H1 (cell line): Measurements from ENCODE around the gene GNB1L.

Experiments used
- BACH1 ChIP-seq: IDR thresholded peaks from 2 replicates; pipeline ENCODE4 v1.6.1; 2012; ENCODE audit warnings: low read length, improper control_type of control experiment
- BRCA1 ChIP-seq: IDR thresholded peaks from 2 replicates; pipeline ENCODE4 v1.6.1; 2012; ENCODE audit warnings: low read depth, low read length, improper control_type of control experiment
- CHD1 ChIP-seq: IDR thresholded peaks from 2 replicates; pipeline ENCODE4 v1.6.1; 2012; ENCODE audit warnings: low read depth, low read length, improper control_type of control experiment
- HDAC2 ChIP-seq, 2 experiments: fragments of 300-600 bp in 1 of 2; sonication (generic) in 1 of 2; IDR thresholded peaks; 2 replicates each; pipeline ENCODE4 v1.6.1; 2011 to 2012; ENCODE audit warnings: low read depth in 2 of 2, low read length in 2 of 2, mild to moderate bottlenecking in 2 of 2, moderate library complexity in 2 of 2, borderline replicate concordance in 1 of 2, inconsistent platforms in 1 of 2
- JUN ChIP-seq: IDR thresholded peaks from 2 replicates; pipeline ENCODE4 v1.6.1; 2011; ENCODE audit warnings: low read depth, mild to moderate bottlenecking, improper control_type of control experiment, low read length
- MAFK ChIP-seq: IDR thresholded peaks from 2 replicates; pipeline ENCODE4 v1.6.1; 2012; ENCODE audit warnings: low read depth, mild to moderate bottlenecking, improper control_type of control experiment, low read length
- POLR2AphosphoS5 ChIP-seq: IDR thresholded peaks from 2 replicates; pipeline ENCODE4 v1.6.1; 2011; ENCODE audit warnings: low read depth, low read length
- SIN3A ChIP-seq, 2 experiments: IDR thresholded peaks in 1 of 2; conservative IDR thresholded peaks in 1 of 2; 2 replicates each; pipeline ENCODE4 v1.6.1; 2011 to 2012; ENCODE audit warnings: low read length in 2 of 2, improper control_type of control experiment in 1 of 2, low read depth in 1 of 2, mild to moderate bottlenecking in 1 of 2
- SRF ChIP-seq: IDR thresholded peaks from 2 replicates; pipeline ENCODE4 v1.6.1; 2011; ENCODE audit warnings: mild to moderate bottlenecking, low read depth, low read length, moderate library complexity
- TF ChIP-seq, protein P1 (sequence below), 3 experiments: IDR thresholded peaks; 1 replicate in 2 of 3; 2 replicates in 1 of 3; pipeline versions ENCODE4 v1.5.1 to v1.6.1; 2011; ENCODE audit warnings: low read length in 3 of 3, mild to moderate bottlenecking in 3 of 3, inconsistent platforms in 2 of 3, low read depth in 1 of 3, moderate library complexity in 1 of 3; ENCODE audit not compliant: insufficient read depth in 1 of 3; ENCODE audit errors: control extremely low read depth in 1 of 3
- TF ChIP-seq, protein P2 (sequence below): IDR thresholded peaks from 2 replicates; pipeline ENCODE4 v1.6.1; 2012; ENCODE audit warnings: inconsistent platforms

DNA sequence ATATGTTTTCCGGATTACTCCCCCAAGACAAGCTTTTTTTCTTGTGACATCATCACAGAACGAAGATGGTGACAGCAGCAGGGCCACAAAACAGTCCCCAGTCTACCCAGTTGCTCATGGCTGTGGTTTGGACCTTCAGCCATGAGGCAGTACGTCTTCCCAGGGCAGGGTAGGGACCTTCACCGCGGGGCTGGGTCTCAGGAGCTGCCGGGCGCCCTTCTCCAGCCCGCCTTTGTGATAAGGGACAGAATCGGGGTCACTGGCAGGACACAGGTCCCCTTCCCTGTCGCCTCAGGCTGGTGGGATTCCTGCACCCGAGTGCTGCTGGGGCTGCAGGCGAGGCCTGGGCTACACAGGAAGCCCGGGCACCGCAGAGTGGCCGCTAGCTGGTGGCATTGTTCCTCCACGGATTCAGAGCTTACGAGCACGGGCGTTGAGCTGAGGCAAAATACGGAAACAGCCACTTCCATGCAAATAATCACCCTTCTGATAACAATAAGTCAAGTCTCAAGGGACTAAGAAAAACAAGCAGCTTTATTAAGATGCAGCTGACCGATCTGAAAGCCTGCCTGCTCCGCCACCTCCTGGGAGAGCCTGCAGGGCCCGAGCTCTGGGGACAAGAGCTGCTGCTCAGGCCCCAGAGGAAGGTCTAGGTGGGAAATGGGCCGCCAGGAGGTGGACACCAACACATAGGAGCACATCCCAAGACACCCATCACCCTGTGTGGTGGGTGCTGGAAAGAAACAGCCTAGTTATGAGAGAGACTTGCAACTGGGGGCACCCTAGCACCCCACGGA is 81.8 kb downstream of the GNB1L start:
- TF ChIP-seq, protein P1, sequence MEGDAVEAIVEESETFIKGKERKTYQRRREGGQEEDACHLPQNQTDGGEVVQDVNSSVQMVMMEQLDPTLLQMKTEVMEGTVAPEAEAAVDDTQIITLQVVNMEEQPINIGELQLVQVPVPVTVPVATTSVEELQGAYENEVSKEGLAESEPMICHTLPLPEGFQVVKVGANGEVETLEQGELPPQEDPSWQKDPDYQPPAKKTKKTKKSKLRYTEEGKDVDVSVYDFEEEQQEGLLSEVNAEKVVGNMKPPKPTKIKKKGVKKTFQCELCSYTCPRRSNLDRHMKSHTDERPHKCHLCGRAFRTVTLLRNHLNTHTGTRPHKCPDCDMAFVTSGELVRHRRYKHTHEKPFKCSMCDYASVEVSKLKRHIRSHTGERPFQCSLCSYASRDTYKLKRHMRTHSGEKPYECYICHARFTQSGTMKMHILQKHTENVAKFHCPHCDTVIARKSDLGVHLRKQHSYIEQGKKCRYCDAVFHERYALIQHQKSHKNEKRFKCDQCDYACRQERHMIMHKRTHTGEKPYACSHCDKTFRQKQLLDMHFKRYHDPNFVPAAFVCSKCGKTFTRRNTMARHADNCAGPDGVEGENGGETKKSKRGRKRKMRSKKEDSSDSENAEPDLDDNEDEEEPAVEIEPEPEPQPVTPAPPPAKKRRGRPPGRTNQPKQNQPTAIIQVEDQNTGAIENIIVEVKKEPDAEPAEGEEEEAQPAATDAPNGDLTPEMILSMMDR (IDR thresholded peaks at IDR 0.05; ENCODE audit: control extremely low read depth in 1 of 3, insufficient read depth in 1 of 3, low read depth in 1 of 3, low read length in 3 of 3), result no peak
- TF ChIP-seq JUN, result no peak
- TF ChIP-seq BACH1, result no peak
- TF ChIP-seq POLR2AphosphoS5, result no peak
- no peak for TF ChIP-seq SRF
- TF ChIP-seq, protein P2, sequence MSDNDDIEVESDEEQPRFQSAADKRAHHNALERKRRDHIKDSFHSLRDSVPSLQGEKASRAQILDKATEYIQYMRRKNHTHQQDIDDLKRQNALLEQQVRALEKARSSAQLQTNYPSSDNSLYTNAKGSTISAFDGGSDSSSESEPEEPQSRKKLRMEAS, result no peak
- TF ChIP-seq HDAC2 (IDR thresholded peaks at IDR 0.05; ENCODE audit: borderline replicate concordance in 1 of 2, low read depth in 2 of 2, low read length in 2 of 2), result no peak
- no peak for TF ChIP-seq SIN3A (conservative IDR thresholded peaks at IDR 0.05 in 1 of 2, IDR thresholded peaks at IDR 0.05 in 1 of 2; ENCODE audit: low read depth in 1 of 2, low read length in 2 of 2)
- TF ChIP-seq BRCA1, result no peak
- TF ChIP-seq CHD1, result no peak
- TF ChIP-seq MAFK, result no peak
